H1 (cell line): ENCODE measurements around the gene CEP57L1. TPM values are rescaled to one million over a fixed set of nuclear protein-coding genes. Genes with fewer than 3 reads are reported as not detected.

ENCODE experiments used
- CTCF ChIA-PET: fragments of 300-600 bp; sonication (Branson Sonifier 250); formaldehyde crosslinking; loops from one replicate; lab custom pipeline; 2021; ENCODE audit not compliant: partially characterized antibody; lab: Charles Lee
- POLR2A ChIA-PET: fragments of 300-600 bp; sonication (Branson Sonifier 250); formaldehyde crosslinking; loops from one replicate; lab custom pipeline; 2021; ENCODE audit warnings: inconsistent platforms; ENCODE audit not compliant: partially characterized antibody; lab: Charles Lee
- DNase-seq, 2 experiments: peaks; one replicate each; pipeline versions ENCODE4 v3.0.0 to v3.0.0-alpha.2; 2010 to 2022; ENCODE audit warnings: low spot score in 2 of 2, low read depth in 1 of 2, mixed read lengths in 1 of 2
- FAIRE-seq: peaks from 2 replicates; lab custom pipeline; 2011; peaks lifted over from hg19 to GRCh38; lab: Jason Lieb, UNC
- H2AFZ ChIP-seq: 2 replicates; pipeline ENCODE4 v1.8.1; 2012; ENCODE audit warnings: low read length, inconsistent platforms
- H2AK5ac ChIP-seq: 2 replicates; pipeline ENCODE4 v1.6.1; 2013; ENCODE audit warnings: low read depth, low read length
- H2BK120ac ChIP-seq: replicated peaks from 2 replicates; pipeline ENCODE3; 2013; ENCODE audit warnings: low read depth, low read length, inconsistent platforms
- H2BK12ac ChIP-seq: 2 replicates; pipeline ENCODE4 v1.6.1; 2013; ENCODE audit warnings: low read depth, low read length
- H2BK15ac ChIP-seq: 2 replicates; pipeline ENCODE4 v1.6.1; 2013; ENCODE audit warnings: low read length
- H2BK20ac ChIP-seq: 2 replicates; pipeline ENCODE4 v1.6.1; 2013; ENCODE audit warnings: low read length
- H2BK5ac ChIP-seq: 2 replicates; pipeline ENCODE4 v1.6.1; 2013; ENCODE audit warnings: low read depth, low read length
- H3K14ac ChIP-seq: 2 replicates; pipeline ENCODE4 v1.6.1; 2013; ENCODE audit warnings: inconsistent platforms; ENCODE audit not compliant: insufficient read length
- H3K18ac ChIP-seq: 2 replicates; pipeline ENCODE4 v1.6.1; 2013; ENCODE audit warnings: low read length; ENCODE audit errors: extremely low read depth
- H3K23ac ChIP-seq: 2 replicates; pipeline ENCODE4 v1.6.1; 2013; ENCODE audit warnings: inconsistent platforms; ENCODE audit not compliant: insufficient read length
- H3K23me2 ChIP-seq: 2 replicates; pipeline ENCODE4 v1.6.1; 2013; ENCODE audit warnings: low read depth, low read length
- H3K27ac ChIP-seq: 2 replicates; pipeline ENCODE4 v1.6.1; 2011; ENCODE audit warnings: low read depth, low read length, inconsistent platforms
- H3K27me3 ChIP-seq, 4 experiments: replicated peaks in 1 of 4; 1 replicate in 1 of 4; 2 replicates in 3 of 4; pipeline versions ENCODE4 v1.6.1 to v1.8.1; 2011 to 2013; ENCODE audit warnings: low read length in 3 of 4, mild to moderate bottlenecking in 3 of 4, inconsistent platforms in 2 of 4, mixed read lengths in 2 of 4, moderate library complexity in 1 of 4; ENCODE audit not compliant: control insufficient read depth in 3 of 4, insufficient read depth in 3 of 4; ENCODE audit errors: extremely low read depth in 1 of 4
- H3K36me3 ChIP-seq, 4 experiments: 2 replicates each; pipeline versions ENCODE4 v1.6.1 to v1.8.1; 2011 to 2013; ENCODE audit warnings: mild to moderate bottlenecking in 4 of 4, low read length in 3 of 4, moderate library complexity in 2 of 4, control low read depth in 1 of 4, inconsistent platforms in 1 of 4; ENCODE audit not compliant: insufficient read depth in 4 of 4, control insufficient read depth in 2 of 4
- H3K4ac ChIP-seq: replicated peaks from 2 replicates; pipeline ENCODE3; 2013; ENCODE audit warnings: low read length, low read depth, mixed read lengths, inconsistent platforms; ENCODE audit not compliant: insufficient read length
- H3K4me1 ChIP-seq, 4 experiments: replicated peaks in 1 of 4; 1 replicate in 1 of 4; 2 replicates in 3 of 4; pipeline versions ENCODE4 v1.6.1 to v1.8.1; 2011 to 2013; ENCODE audit warnings: low read length in 3 of 4, inconsistent platforms in 2 of 4, mixed read lengths in 1 of 4; ENCODE audit not compliant: insufficient read depth in 4 of 4, control insufficient read depth in 3 of 4
- H3K4me2 ChIP-seq, 2 experiments: 2 replicates each; pipeline versions ENCODE4 v1.6.1 to v1.8.1; 2011 to 2013; ENCODE audit warnings: low read depth in 2 of 2, low read length in 2 of 2, control low read depth in 1 of 2, inconsistent platforms in 1 of 2, mild to moderate bottlenecking in 1 of 2; ENCODE audit not compliant: insufficient read depth in 1 of 2
- H3K4me3 ChIP-seq, 4 experiments: fragments of 200-600, 300-600 bp in 1 of 4; sonication (generic), shearing (Covaris generic), sonication (Bioruptor Twin) in 1 of 4; 2 replicates each; pipeline versions ENCODE4 v1.5.1 to v1.8.1; 2011 to 2016; ENCODE audit warnings: low read length in 4 of 4, low read depth in 3 of 4, control low read depth in 2 of 4, inconsistent platforms in 2 of 4, mild to moderate bottlenecking in 2 of 4, mixed read lengths in 1 of 4, moderate library complexity in 1 of 4; ENCODE audit not compliant: insufficient read depth in 2 of 4; ENCODE audit errors: extremely low read depth in 1 of 4
- H3K56ac ChIP-seq: replicated peaks from 2 replicates; pipeline ENCODE3; 2013; ENCODE audit warnings: low read depth, mild to moderate bottlenecking, mixed read lengths, low read length, inconsistent platforms; ENCODE audit not compliant: insufficient read length
- H3K79me1 ChIP-seq: 2 replicates; pipeline ENCODE4 v1.6.1; 2013; ENCODE audit warnings: low read depth, low read length, control low read depth
- H3K79me2 ChIP-seq, 2 experiments: 2 replicates each; pipeline versions ENCODE4 v1.6.1 to v1.8.1; 2012 to 2013; ENCODE audit warnings: low read length in 2 of 2, mild to moderate bottlenecking in 2 of 2, inconsistent platforms in 1 of 2; ENCODE audit not compliant: insufficient read depth in 2 of 2, control insufficient read depth in 1 of 2
- H3K9ac ChIP-seq, 4 experiments: replicated peaks in 1 of 4; 1 replicate in 1 of 4; 2 replicates in 3 of 4; pipeline versions ENCODE4 v1.6.1 to v1.8.1; 2011 to 2013; ENCODE audit warnings: low read depth in 3 of 4, low read length in 3 of 4, control low read depth in 2 of 4, mild to moderate bottlenecking in 2 of 4, moderate library complexity in 2 of 4, inconsistent platforms in 1 of 4; ENCODE audit errors: extremely low read depth in 1 of 4
- H3K9me3 ChIP-seq, 2 experiments: 2 replicates each; pipeline versions ENCODE4 v1.6.1 to v1.8.1; 2012 to 2013; ENCODE audit warnings: mild to moderate bottlenecking in 2 of 2, moderate library complexity in 2 of 2, control low read depth in 1 of 2, inconsistent platforms in 1 of 2, low read depth in 1 of 2, low read length in 1 of 2, mixed read lengths in 1 of 2; ENCODE audit not compliant: insufficient read depth in 2 of 2
- H4K20me1 ChIP-seq, 2 experiments: replicated peaks in 1 of 2; 2 replicates each; pipeline versions ENCODE3 to v1.8.1; 2011 to 2013; ENCODE audit warnings: inconsistent platforms in 2 of 2, low read length in 2 of 2, mild to moderate bottlenecking in 1 of 2; ENCODE audit not compliant: insufficient read depth in 2 of 2, control insufficient read depth in 1 of 2
- H4K5ac ChIP-seq: 2 replicates; pipeline ENCODE4 v1.6.1; 2013; ENCODE audit warnings: low read length, low read depth, mixed read lengths, inconsistent platforms; ENCODE audit not compliant: insufficient read length
- H4K8ac ChIP-seq: 2 replicates; pipeline ENCODE4 v1.8.0; 2013; ENCODE audit warnings: mild to moderate bottlenecking, moderate library complexity, low read length, inconsistent platforms; ENCODE audit not compliant: insufficient read depth; ENCODE audit errors: extremely low read depth
- H4K91ac ChIP-seq: replicated peaks from 2 replicates; pipeline ENCODE3; 2013; ENCODE audit warnings: low read length, mixed read lengths, inconsistent platforms; ENCODE audit not compliant: insufficient read length
- CHD2 ChIP-seq: IDR thresholded peaks from 2 replicates; pipeline ENCODE4 v1.6.1; 2012; ENCODE audit warnings: low read length, improper control_type of control experiment
- EGR1 ChIP-seq: IDR thresholded peaks from 2 replicates; pipeline ENCODE4 v1.6.1; 2011; ENCODE audit warnings: low read depth, low read length, borderline replicate concordance
- FOSL1 ChIP-seq: IDR thresholded peaks from 2 replicates; pipeline ENCODE4 v1.6.1; 2011; ENCODE audit warnings: mild to moderate bottlenecking, low read depth, low read length, moderate library complexity; ENCODE audit not compliant: insufficient read depth
- WGBS, 2 experiments: shearing (Covaris generic) in 1 of 2; methylation state at CpG; one replicate each; pipeline versions ENCODE4 v1.1.6 to v1.1.7; 2013 to 2015; ENCODE audit warnings: low lambda C conversion rate in 2 of 2, mixed read lengths in 2 of 2, inconsistent platforms in 1 of 2, low coverage in 1 of 2, missing lambda C conversion rate in 1 of 2; ENCODE audit not compliant: insufficient replicate concordance in 2 of 2, insufficient coverage in 1 of 2, insufficient read length in 1 of 2; ENCODE audit errors: extremely low coverage in 1 of 2, missing lambda C conversion rate in 1 of 2; 5-methylcytosine and 5-hydroxymethylcytosine counted together
- polyA plus RNA-seq, 7 experiments: library from polyadenylated mRNA; depleted of rRNA in 3 of 7; stranded (reverse) in 5 of 7; unstranded in 2 of 7; fragments of >200 nt in 5 of 7; fragments of 200-250 nt in 2 of 7; gene quantifications; 1 replicate in 5 of 7; 2 replicates in 1 of 7; 4 replicates in 1 of 7; pipeline versions ENCODE4 v1.2.1 to v1.2.3, GENCODE V29; 2011 to 2013; ENCODE audit warnings: missing spikeins in 2 of 7, mixed read lengths in 2 of 7
- total RNA-seq: library from RNA; stranded (reverse); fragmentation: NEBNext Ultra II Directional; extraction: Animal tissue kit (Norgen Biotek cat#: 25700); gene quantifications from 2 replicates; pipeline ENCODE4 v1.2.1, GENCODE V29; 2021

The CEP57L1 gene
- total and polyA plus RNA-seq, 2 of the 8 experiments (the other 6 are each of a cell fraction or from before 2014, with no cell fraction given) = 3.6 to 11.5 TPM

- H2AFZ ChIP-seq = no peak overlapping the region
- H3K27ac ChIP-seq = no peak overlapping the region
- no peak overlapping the region for H2BK12ac ChIP-seq
- TF ChIP-seq CHD2 (no peak), FOSL1 (no peak), EGR1 (no peak)
- no peak overlapping the region for H3K4me2 ChIP-seq
- no peak overlapping the region for H2BK15ac ChIP-seq
- H3K9me3 ChIP-seq = no peaks in the 10 kb centered on the region; a peak in 1 of 4 replicates
- H4K91ac ChIP-seq = no peak overlapping the region
- no peak overlapping the region for H3K4me3 ChIP-seq
- no peak overlapping the region for H3K23ac ChIP-seq
- peaks cover 0 to 5% (median 3%) of the 10 kb centered on the region in 4 experiments; a peak in 4 of 7 replicates for H3K4me1 ChIP-seq
- no peak overlapping the region for H2BK5ac ChIP-seq
- H3K18ac ChIP-seq = no peak overlapping the region
- no peak overlapping the region for H3K4ac ChIP-seq
- no peak overlapping the region for H2BK120ac ChIP-seq
- no peak overlapping the region for H4K8ac ChIP-seq
- no peaks in the 10 kb centered on the region for H4K20me1 ChIP-seq
- no peaks in the 10 kb centered on the region for H3K79me2 ChIP-seq
- H3K23me2 ChIP-seq = no peaks in the 10 kb centered on the region; the same call in 1 of the 2 replicates
- WGBS, 2 experiments = 84% methylated on average over 1 of the region's 1 CpG; no CpG with 5 or more reads in 1 of the 2 experiments
- H2BK20ac ChIP-seq = no peak overlapping the region
- H3K9ac ChIP-seq = no peak overlapping the region
- H3K36me3 ChIP-seq = no peaks in the 10 kb centered on the region
- H4K5ac ChIP-seq = no peak overlapping the region
- H3K56ac ChIP-seq = no peak overlapping the region
- POLR2A ChIA-PET = no interaction called here
- no peak overlapping the region for H2AK5ac ChIP-seq
- no peak for DNase-seq
- CTCF ChIA-PET = interaction anchor here (0.6 to 1.0 kb wide), 2 partner anchors 23 to 26 kb away, joined by 3 to 5 read pairs; no protein-coding TSS in a partner anchor
- FAIRE-seq = no peak
- H3K14ac ChIP-seq = no peak overlapping the region
- H3K27me3 ChIP-seq = no peaks in the 10 kb centered on the region
- H3K79me1 ChIP-seq = no peaks in the 10 kb centered on the region
Observed at GRCh38 chr6:109051301-109052017, 43.8 kb upstream of the CEP57L1 start.
